H1 (cell line): Measurements from ENCODE around the gene SLC2A5. TPM values are rescaled to one million over a fixed set of nuclear protein-coding genes. Genes with fewer than 3 reads are reported as not detected.

Experiments used
- RFX5 ChIP-seq: IDR thresholded peaks from 2 replicates; pipeline ENCODE4 v1.6.1; 2011; ENCODE audit warnings: low read depth, low read length, improper control_type of control experiment, borderline replicate concordance
- polyA plus RNA-seq, 7 experiments: library from polyadenylated mRNA; depleted of rRNA in 3 of 7; stranded (reverse) in 5 of 7; unstranded in 2 of 7; fragments of >200 nt in 5 of 7; fragments of 200-250 nt in 2 of 7; gene quantifications; 1 replicate in 5 of 7; 2 replicates in 1 of 7; 4 replicates in 1 of 7; pipeline versions ENCODE4 v1.2.1 to v1.2.3, GENCODE V29; 2011 to 2013; ENCODE audit warnings: missing spikeins in 2 of 7, mixed read lengths in 2 of 7
- total RNA-seq: library from RNA; stranded (reverse); fragmentation: NEBNext Ultra II Directional; extraction: Animal tissue kit (Norgen Biotek cat#: 25700); gene quantifications from 2 replicates; pipeline ENCODE4 v1.2.1, GENCODE V29; 2021
- TF ChIP-seq, protein P1 (sequence below), 3 experiments: IDR thresholded peaks; 1 replicate in 2 of 3; 2 replicates in 1 of 3; pipeline versions ENCODE4 v1.5.1 to v1.6.1; 2011; ENCODE audit warnings: low read length in 3 of 3, mild to moderate bottlenecking in 3 of 3, inconsistent platforms in 2 of 3, low read depth in 1 of 3, moderate library complexity in 1 of 3; ENCODE audit not compliant: insufficient read depth in 1 of 3; ENCODE audit errors: control extremely low read depth in 1 of 3

SLC2A5 gene
- total and polyA plus RNA-seq, 2 of the 8 experiments (the other 6 are each of a cell fraction or from before 2014, with no cell fraction given) = 0.12 TPM; not detected in 1

DNA sequence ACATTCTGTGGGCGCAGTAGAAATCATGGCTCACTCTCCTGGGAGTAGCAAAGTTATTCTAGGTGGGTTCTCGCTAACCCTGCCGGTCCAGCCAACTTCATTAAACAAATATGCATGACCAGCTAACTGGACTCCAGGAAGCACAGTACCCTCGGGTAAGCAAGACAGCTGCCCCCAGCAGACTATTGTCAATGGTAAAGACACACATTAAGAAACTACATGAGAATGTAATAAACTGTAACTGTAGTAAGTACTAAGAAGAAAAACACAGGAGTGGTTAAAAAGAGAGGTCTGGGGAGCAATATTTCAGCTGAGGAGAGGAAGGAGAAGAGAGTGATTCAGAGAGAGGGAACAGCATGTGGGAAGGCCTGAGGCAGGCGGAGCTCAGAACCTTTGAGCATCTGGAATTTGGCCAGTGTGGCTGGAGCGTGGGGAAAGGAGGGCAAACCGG is 7.4 kb downstream of the SLC2A5 start (continued):
- TF ChIP-seq, protein P1, sequence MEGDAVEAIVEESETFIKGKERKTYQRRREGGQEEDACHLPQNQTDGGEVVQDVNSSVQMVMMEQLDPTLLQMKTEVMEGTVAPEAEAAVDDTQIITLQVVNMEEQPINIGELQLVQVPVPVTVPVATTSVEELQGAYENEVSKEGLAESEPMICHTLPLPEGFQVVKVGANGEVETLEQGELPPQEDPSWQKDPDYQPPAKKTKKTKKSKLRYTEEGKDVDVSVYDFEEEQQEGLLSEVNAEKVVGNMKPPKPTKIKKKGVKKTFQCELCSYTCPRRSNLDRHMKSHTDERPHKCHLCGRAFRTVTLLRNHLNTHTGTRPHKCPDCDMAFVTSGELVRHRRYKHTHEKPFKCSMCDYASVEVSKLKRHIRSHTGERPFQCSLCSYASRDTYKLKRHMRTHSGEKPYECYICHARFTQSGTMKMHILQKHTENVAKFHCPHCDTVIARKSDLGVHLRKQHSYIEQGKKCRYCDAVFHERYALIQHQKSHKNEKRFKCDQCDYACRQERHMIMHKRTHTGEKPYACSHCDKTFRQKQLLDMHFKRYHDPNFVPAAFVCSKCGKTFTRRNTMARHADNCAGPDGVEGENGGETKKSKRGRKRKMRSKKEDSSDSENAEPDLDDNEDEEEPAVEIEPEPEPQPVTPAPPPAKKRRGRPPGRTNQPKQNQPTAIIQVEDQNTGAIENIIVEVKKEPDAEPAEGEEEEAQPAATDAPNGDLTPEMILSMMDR (IDR thresholded peaks at IDR 0.05; ENCODE audit: control extremely low read depth in 1 of 3, insufficient read depth in 1 of 3, low read depth in 1 of 3, low read length in 3 of 3) = no peak
- TF ChIP-seq RFX5 = no peak
